HG02938 (cell line): ENCODE data around the gene SMU1.

Source experiments
- ATAC-seq: cut with Tn5 transposase; IDR thresholded peaks from one replicate; pipeline ENCODE4 v1.9.1; 2021; ENCODE audit warnings: mild to moderate bottlenecking, moderate library complexity; ENCODE audit not compliant: unreplicated experiment

SMU1 gene

DNA sequence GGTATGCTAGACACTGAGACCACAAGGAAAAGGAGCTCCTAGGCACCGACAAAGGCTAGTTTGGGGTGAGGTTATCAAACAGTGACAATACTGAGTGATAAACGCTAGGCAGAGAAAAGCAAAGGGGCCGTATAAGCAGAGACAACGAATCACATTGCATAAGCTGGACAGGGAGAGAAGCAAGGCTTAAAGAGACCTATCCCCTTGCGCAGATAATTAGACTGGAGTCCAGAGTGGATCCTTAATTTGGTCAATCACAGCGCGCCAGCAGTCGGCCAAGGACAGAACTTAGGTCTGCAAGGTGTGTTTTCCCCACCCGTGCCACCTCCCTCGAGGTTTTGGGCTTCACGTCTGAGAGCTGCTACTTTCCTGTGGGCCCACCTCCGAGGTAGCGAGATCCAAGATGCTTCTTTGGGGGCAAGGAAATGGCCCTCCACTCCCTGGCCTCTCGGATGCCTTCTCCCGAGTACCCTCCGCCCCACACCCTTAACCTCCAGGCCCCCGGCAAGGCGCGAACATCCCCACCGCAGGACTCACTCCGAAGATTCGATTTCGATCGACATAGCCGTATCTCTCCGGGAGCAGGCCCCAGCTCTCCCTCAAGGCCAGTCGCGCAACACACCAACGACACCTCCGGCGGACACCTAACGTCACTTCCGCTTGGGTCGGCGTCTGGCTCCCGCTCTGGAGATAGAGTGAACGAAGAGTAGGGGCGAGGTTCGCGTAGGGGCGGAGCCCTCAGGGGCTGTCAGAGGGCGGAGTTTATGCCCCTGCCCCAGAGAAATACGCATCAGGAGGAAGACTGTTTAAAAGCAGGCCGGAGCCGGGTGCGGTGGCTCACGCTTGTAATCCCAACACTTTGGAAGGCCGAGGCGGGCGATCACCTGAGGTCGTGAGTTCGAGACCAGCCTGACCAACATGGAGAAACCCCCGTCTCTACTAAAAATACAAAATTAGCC lies at the start of gene SMU1:
SMU1 (minus strand) TSS at position 629 of the 959 bp plus-strand sequence; CDS start at position 563, 66 bp downstream.
- ATAC-seq, result peak; percentile 98

DNA sequence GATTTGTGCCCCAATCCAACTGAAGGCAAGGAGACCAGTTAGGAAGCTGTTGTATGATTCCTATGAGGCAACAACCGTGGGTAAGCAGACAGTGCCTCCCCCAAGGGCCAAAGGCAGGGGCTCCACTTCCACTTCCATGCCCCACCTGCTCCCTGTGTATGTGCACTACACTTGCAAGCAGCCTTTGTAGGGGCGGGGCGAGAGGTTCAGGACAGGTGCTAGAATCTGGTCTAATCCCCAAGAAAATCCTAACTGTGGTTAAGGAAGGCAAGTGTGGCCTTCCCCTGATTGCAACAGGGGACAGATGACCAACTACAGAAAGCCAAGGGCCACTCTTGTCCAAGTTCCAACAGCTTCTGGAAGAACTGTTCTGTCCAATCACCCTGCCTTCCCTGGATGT lies 49.0 kb upstream of the SMU1 start:
- no peak for ATAC-seq

DNA sequence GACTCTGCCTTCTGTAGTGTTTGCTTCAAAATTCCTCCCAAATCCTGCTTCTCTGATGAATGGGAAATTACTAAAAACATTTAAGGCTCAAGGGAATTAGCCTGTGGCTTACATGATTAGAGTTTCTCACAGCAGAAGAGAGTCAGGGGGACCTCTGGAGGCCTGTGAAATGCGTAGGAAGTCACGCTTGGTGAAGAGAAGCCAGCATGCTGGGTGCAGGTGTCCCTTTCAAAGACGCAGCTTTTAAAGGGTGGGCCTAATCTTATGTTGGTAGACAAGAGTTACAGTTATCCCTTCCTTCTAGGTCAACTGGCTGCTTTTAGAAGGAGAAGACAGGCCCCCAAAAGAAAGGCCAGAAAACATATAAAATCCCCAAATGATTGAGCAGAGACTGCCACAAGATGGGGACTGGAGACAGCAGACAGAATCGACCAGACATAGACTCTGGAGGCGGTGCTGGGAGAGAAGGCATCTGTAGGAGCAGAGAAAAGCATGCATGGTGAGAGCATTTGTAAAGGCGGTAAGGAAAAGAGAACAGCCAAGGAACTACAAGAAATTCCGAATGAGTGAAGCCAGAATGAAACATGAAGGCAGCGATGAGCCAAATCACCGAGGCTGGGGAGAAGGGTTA lies 48.4 kb upstream of the SMU1 start:
- peak; percentile 44 for ATAC-seq

DNA sequence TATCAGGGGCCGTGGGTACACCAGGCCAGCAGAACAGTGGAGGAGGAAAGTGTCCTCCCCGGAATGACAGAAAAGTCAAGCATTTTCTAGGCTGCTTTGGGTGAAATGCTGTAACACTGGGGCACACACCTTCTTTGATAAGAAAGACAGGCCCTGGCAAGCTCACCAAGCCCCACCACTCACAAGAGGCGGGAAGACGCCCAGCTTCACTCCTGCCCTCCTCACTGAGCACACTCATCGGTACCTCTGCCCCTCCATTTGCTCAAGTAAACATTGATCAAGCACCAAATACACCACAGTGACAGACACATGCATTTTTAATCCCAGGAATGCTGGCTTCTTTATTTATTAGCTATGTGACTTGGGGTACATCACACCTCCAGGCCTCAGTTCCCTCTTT lies 47.6 kb upstream of the SMU1 start:
- no peak for ATAC-seq

DNA sequence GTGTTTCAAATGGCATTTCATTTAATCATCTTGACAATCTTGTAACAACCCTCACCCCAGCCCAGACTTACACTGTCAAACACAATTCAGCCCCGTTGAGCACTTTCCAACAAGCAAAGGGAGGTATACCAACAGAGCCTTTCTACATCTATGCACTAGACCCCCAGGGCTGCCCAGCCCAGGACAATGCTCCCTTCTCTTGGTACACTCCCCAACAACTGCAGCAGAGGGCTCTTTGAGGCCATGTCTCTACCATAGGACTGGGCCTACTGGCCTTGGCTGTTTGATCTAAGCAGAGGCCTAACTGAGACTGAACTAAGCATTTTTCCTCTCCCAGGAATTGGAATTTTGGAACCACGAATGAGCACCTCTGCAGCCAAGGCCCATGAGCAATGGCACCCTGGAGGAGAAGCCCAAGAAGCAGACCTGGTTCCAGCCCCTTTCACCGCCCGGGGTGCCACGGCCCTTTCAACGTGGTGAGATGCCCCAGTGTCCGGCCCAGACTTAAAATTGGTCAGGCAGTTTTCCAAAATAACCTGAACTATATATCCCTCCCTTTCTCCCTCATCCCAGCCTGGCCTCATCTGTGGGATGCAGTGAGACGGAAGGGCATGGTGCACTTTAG lies 47.0 kb upstream of the SMU1 start:
- no peak for ATAC-seq

DNA sequence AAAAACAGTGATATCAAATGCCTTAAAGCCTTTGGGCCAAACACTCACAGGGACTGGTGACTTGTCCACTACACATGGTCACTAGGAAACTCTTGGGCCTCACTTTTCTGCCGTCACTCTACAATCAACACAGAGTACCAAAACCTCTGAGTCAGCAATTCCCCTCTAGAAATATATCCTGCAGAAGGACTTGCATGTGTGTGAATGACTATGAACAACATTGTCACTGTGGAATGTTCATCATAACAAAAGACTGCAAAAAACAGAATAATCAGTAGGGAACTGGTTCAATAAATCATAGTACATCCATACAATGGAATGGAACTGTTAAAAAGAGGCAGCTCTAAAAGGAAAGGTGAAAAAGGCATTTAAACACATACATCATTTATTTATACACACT lies 44.1 kb upstream of the SMU1 start:
- ATAC-seq, result no peak

DNA sequence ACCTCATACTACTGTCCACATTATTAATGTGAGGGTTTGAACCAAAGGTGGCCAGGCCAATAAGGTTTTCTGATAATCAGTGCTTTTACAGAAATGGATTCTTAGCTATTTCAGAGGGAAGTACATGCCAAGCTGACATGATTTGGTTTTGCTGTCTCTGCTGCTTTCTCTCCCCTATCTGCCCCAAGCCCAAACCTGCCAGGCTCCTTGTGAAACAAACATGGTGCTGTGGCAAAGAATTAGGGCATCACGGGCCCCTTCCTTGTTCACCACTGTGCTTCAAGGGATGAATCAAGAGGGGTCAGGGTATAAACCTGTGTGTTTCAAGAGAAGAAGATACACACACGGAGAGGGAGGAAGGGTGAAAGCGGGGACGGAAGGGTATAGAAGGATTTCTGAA lies 41.3 kb upstream of the SMU1 start:
- no peak for ATAC-seq

DNA sequence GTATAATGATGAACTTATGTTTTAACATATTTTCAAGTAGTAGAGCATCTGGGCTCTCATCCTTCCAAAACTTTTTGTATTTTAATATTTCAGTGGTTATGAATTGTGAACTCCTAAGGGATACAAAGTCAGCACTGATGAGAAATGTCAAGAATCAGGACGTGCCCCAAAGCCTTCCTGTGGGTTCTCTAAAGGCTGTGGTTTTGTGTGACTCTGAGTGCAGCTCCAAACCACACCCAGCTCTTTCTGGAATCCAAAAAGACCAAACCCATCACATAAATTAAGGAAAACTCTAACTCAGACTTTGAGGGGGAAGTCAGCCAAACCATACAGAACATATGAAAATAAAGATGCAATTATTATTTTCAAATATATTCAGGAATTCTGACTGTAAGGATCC lies 40.8 kb upstream of the SMU1 start:
- no peak for ATAC-seq

DNA sequence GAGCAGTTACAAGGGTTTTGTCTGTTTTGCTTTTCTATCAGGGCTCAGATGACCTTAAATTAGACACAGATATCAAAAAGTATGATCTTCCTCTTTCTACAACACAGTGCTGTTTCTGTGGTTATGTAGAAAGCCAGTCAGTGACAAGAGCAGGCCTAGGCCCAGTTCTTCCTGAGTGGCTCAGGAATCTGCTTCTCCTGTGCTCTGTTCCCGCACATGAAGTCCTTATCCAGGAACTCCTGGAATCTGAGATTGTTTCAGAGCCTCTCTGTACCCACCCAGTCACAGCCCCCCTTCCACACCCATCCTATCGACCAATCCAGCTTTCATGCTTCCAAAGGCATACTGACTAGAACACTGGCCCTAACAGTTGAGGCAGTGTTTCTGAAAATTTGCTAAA lies 40.4 kb upstream of the SMU1 start:
- ATAC-seq, result no peak

DNA sequence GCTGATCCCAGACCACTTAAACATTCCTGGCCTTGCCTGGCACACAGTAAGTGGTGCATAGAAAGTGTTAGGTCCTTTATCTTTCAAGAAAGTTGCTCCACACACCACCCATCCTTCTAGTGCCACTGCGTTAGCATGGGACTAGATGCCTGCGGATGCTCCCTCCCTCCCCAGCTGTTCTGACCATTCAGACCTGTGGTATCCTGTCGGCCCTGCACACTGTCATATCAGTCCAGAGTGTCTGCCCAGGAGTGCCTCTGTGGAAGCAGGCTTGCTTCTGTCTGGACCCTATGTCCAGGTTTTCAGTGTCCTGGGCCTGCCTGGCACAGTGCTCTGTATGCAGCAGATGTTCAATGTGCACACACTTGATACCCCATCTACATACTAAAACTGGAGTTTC lies 38.3 kb upstream of the SMU1 start:
- ATAC-seq, result no peak

DNA sequence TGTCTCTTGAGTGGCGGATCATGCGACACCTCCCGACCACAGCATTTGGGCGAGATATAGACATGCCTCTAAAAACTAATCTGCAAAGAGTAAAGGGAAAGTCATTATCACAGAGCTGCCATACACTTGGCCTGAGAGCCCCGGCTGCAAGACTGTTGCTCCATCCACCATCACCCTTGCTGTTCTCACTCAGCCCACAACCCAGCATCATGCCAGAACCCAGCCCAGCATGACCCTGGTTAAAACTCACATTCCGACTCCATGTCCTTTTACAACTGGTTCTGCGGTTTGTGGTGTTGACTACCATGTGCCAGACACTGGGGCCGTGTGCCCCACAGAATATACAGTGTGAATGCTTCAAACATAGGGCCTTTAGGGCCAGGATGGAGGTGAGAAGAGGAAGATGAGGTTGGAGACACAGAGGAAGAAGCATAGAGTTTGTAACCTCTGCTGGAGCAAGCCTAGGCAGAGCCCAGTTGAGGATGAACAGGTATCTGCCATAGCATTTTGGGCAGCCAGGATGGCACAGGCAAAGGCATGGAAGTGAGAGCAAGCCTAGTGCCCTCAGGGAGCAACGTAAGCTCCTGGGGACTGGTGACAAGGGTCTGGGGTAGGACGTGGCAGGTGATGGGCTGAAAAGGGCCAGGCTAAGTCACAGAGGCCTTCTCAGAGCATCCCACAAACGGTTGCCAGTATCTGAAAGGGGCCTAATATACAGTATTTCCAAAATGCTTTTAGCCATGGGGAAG lies 37.5 kb upstream of the SMU1 start:
- ATAC-seq, result no peak

DNA sequence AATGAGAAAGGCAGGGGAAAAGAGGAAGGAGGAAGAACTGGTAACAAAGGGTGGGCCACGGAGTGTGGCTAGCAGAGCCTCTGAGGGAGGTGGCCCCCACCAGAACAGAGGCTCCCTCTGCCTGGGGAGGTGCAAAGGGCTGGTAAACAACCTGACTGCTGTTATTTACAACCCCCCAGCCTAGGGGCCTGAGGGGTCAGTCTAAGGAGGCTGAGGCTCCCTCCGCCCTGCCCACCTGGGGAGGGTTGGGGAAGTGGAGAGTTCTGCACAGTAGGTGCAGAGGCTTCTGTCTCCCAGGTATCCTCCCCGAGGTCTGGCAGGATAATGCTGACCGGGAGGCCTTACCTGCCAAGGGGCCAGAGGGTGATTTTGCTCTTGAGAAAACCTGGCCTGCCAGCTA lies 35.6 kb upstream of the SMU1 start:
- no peak for ATAC-seq

DNA sequence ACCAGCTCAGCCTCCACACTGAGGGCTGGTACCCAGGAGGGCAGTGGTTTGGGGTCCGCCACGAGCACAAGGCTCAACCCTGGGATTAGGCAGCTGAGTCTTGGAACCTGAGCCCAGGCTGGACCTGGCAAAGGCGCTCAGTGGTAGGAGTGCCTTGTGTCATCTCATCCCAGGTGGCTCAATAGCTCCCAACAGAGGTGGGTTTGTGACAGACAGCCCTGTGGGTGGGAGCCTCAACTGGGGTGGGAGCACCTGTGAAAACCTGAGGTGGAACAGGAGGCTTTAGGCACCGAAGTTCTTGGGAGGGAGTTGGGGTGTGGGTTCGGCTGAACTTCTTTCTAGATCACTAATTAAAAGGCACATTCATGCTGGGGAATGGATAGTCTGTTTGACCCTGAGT lies 35.2 kb upstream of the SMU1 start:
- ATAC-seq, result no peak

DNA sequence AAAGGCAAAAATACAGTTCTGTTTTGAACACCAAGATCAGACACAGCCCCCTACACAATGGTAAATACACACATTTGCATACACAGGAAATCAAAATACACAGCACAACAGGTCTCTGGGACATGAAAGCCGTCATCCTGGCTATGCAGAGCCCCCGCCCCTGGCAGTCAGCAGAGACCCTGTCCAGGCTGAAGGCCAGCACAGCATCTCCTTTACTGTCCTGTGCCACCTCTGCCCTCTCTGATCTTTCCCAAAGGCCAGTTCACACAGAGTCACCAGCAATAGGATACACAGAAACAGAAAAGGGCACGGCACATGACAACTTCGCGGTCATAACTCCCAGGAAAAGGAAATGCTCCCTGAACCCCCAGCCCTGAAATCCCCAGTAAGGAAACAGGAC lies 34.2 kb upstream of the SMU1 start:
- no peak for ATAC-seq

DNA sequence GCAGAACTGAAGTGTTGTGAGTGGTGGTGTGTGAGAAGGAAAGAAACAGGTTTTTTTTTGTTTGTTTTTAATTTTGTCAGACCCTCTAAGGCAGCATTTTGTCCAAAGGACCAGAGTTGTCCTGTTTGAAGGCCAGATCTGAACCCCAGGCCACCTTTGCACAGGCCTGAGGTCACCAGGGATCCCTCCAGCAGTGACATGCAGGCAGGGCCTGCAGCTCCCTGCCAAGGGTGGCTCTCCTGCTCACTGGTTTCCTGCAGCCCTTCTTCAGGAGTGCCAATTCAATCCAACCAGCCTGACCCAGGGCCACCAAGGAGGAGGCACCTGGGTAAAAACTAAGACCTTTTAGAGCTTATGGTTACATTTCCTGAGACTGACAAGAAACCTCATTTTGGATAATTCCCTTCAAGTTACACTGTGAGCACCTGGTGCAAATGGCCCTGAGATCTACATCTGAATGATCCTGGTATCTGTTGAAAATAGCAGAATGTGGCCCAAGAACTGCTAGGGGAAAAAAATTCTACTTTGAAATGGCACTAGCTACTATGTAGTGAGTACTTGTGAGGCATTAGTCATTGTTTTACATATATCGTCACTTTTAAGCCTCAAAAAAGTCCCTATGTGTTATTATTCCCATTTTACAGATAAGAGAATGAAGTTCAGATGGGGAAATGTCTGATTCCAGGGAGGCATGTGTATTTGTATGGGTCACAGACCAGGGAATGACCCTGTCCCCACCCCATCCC lies 33.5 kb upstream of the SMU1 start:
- ATAC-seq, result no peak

DNA sequence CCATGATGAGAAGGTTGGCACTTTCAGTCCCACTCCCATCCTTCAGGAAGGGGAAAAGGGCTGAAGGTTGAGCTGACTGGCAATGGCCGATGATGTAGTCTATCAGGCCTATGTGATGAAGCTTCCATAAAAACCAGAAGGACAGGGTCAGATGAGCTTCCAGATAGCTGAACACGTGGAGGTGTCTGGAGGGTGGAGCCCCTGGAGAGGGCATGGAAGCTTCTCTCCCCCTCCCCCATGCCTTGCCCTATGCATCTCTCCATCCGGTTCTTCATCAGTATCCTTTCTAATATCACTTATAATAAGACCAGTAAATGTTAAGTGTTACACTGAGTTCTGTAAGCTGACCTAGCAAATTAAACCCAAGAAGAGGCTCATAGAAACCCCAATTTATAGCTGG lies 32.6 kb upstream of the SMU1 start:
- ATAC-seq, result no peak

DNA sequence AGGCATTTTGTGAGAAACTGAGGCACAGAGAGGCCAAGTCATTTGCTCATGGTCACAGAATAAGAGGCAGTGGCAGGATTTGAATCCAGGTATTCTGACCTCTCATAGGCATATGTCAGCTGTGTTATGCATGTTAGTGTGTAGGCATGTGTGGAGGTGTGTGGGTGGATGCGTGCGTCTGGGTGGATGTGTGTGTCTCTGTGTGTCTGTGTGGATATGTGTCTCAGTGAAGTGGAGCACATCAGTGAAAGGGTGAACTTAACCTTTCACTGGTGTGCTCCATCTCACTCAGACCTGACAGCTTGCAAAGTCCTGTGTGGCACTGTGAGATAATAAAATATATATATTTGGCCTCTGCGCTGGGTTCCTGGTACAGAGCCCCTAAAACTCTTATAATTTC lies 32.0 kb upstream of the SMU1 start:
- no peak for ATAC-seq

DNA sequence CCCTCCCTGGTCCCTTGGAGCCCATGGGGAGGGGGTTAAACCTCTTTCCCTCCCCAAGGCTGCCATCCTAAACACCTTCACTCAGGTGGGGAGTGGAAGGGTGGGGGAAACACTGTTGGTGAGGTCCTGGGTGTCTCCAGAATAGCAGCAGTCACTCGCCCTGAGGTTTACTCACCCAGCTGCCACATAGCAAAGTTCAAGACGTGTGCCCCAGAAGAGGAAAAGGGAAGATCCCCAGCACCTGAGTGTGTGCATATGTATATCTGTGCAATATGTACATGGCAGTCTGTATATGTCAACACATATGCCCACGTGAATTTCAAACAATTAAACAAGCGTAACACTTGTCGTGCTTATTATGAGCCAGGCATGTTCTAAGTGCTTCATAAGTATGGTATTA lies 31.3 kb upstream of the SMU1 start:
- ATAC-seq, result no peak

DNA sequence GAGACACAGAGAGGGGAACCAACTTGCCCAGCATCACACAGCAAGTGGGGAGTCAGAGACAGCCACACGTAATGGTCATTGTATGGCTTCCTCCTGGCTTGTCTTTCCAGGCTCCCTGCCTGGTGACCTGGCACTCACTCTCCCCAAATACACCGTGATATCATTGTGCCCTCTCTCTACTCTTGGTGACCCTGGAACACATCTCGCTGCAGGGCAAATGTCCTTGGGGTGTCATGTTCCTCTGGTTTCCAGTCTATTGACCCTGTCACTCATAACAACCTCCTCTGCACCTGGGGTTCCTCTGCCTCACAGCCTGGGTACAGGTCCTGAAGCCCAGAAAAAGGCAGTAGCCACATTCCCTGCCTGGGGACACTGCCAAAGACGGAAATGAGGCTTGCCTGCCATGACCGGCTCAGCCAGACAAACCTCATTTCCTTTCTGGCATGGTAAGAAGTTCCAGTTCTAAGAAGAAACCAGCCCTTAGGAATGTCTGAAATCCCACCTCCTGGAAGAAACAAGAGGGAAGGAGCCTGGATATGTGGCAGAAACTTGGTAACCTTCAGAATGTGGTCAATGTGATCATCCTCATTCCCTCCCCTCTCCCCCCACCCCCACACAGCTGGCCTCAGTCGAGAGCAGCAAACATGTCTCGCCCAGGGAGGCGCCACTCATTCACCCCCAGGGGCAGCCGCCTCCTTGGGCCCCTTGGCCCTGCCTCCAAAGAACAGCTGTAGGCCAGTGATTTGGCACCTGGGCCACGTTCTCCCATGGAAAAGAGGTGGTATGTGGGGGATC lies 30.6 kb upstream of the SMU1 start:
- ATAC-seq, result no peak

DNA sequence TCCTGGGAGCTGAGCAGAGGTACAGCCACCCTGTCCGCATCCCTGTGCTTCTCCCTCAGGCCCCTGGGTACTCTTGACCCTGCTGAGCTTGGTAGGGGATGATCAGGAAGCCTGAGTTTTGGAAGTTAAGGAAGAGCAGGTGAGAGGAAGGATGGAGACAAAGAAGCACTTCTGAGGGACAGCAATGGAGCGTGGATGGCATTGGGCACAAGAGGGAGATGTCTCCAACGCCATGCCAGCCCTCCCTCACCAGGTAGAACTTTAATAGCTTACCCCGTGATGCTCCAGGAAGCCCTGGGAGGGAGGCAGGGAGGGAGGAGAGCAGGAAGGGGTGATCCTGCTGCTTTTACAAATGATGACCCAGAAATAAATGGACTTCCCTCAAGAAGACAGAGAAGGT lies 29.9 kb upstream of the SMU1 start:
- ATAC-seq, result no peak
